WTC11 (cell line): Measurements from ENCODE around the gene KCNK3.

Experiments
- ATF2 ChIP-seq: sonication (generic); formaldehyde crosslinking; IDR thresholded peaks from 2 replicates; pipeline ENCODE4 v1.8.1; 2022; ENCODE audit warnings: low read depth, missing genetic modification reagents, borderline replicate concordance
- CREB1 ChIP-seq: sonication (generic); formaldehyde crosslinking; IDR thresholded peaks from 2 replicates; pipeline ENCODE4 v1.8.0; 2023; ENCODE audit warnings: mild to moderate bottlenecking, missing genetic modification reagents
- CTCF ChIP-seq: fragments of 200-600 bp; IDR thresholded peaks from 2 replicates; pipeline ENCODE4 v1.8.0; 2022; ENCODE audit warnings: antibody characterized with exemption
- E2F4 ChIP-seq: sonication (generic); formaldehyde crosslinking; IDR thresholded peaks from 2 replicates; pipeline ENCODE4 v1.8.1; 2022; ENCODE audit warnings: low read depth, mild to moderate bottlenecking, moderate library complexity, missing genetic modification reagents, borderline replicate concordance
- PRDM15 ChIP-seq: sonication (generic); formaldehyde crosslinking; IDR thresholded peaks from 2 replicates; pipeline ENCODE4 v1.8.0; 2022; ENCODE audit warnings: missing genetic modification reagents
- STAT6 ChIP-seq: sonication (generic); formaldehyde crosslinking; conservative IDR thresholded peaks from 2 replicates; pipeline ENCODE4 v1.8.1; 2023; ENCODE audit warnings: mild to moderate bottlenecking, low read depth, missing genetic modification reagents, moderate library complexity

GRCh38 chr2:26691881-26692278 is 642 bp upstream of the KCNK3 start:
- TF ChIP-seq CTCF (no peak), CREB1 (CRISPR knock-in tag) (no peak), PRDM15 (CRISPR knock-in tag) (no peak), STAT6 (CRISPR knock-in tag) (no peak), E2F4 (CRISPR knock-in tag) (no peak), ATF2 (CRISPR knock-in tag) (no peak)
